ENCODE data around the gene CLEC16A.

Gene CLEC16A

DNA sequence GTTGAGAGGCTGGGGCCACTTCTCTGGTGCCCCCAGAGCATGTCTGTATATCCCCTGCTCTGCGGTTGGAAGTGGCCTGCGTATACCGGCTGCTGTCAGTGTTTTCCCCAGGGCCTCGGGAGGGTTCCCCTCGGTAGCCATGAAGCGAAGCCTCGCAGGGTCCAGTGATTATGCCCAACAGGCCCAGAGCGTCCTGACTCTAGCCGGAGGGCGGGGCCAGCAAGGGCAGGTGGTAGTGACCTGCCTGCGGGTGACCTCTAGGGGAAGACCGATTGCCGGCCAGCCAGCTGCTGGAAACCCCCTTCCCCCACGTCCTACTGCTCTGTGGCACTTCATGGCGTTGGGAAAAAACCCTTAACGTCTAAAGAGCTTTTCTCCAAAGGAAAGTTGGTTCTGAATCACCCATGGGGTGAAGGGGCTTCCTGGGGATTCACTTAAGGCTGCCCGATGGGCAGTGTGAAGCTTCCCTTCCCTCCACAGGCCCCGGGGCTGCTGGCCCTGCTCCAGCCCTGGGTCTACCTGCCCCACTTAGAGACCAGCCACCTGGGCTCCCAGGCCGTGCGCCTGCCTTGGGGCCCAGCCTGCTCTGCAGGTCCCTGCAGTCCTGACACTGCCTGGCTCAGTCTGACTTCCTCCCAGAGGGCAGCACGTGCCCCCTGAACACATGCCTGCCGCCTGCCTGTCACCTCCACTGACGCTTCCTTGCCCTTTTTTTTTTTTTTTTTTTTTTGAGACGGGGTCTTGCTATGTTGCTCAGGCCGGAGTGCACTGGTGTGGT lies 238.9 kb downstream of the CLEC16A start:
- DNase-seq (no peak), ATAC-seq (ENCODE audit: insufficient read depth, low read depth) (peak; percentile 41; the same call in 1 of the 3 replicates)
- Histone ChIP-seq H3K36me3 (ENCODE audit: insufficient read depth, low read length) (peaks cover 36% of the 10 kb centered on the region), H3K9ac (ENCODE audit: low read depth, low read length) (no peak overlapping the region), H3K9me3 (ENCODE audit: insufficient read depth, low read length, severe bottlenecking) (no peaks in the 10 kb centered on the region), H3K4me1 (ENCODE audit: insufficient read depth, low read length) (peaks cover 20% of the 10 kb centered on the region), H4K20me1 (ENCODE audit: insufficient read depth, low read length) (no peaks in the 10 kb centered on the region), H3K27me3 (ENCODE audit: insufficient read depth, low read length, poor library complexity) (no peaks in the 10 kb centered on the region), H3K79me2 (ENCODE audit: insufficient read depth, low read length) (no peaks in the 10 kb centered on the region), H3K4me2 (ENCODE audit: insufficient read depth, low read length) (no peak overlapping the region), H2AFZ (ENCODE audit: low read depth, low read length) (no peak overlapping the region), H3K4me3 (ENCODE audit: low read depth in 1 of 2, low read length in 2 of 2) (no peak overlapping the region), H3K27ac (ENCODE audit: low read length) (peak overlapping the region; percentile 51; the same call in 1 of the 2 replicates)
- no peak for TF ChIP-seq EZH2 (IDR thresholded peaks at IDR 0.05; ENCODE audit: borderline replicate concordance, low read depth, low read length, severe bottlenecking)
- TF ChIP-seq, protein P1, sequence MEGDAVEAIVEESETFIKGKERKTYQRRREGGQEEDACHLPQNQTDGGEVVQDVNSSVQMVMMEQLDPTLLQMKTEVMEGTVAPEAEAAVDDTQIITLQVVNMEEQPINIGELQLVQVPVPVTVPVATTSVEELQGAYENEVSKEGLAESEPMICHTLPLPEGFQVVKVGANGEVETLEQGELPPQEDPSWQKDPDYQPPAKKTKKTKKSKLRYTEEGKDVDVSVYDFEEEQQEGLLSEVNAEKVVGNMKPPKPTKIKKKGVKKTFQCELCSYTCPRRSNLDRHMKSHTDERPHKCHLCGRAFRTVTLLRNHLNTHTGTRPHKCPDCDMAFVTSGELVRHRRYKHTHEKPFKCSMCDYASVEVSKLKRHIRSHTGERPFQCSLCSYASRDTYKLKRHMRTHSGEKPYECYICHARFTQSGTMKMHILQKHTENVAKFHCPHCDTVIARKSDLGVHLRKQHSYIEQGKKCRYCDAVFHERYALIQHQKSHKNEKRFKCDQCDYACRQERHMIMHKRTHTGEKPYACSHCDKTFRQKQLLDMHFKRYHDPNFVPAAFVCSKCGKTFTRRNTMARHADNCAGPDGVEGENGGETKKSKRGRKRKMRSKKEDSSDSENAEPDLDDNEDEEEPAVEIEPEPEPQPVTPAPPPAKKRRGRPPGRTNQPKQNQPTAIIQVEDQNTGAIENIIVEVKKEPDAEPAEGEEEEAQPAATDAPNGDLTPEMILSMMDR (IDR thresholded peaks at IDR 0.05; ENCODE audit: borderline replicate concordance, extremely low read depth, low read length, poor library complexity, severe bottlenecking) = no peak

- Histone ChIP-seq H3K4me1 (ENCODE audit: insufficient read depth, low read length) (peaks cover 20% of the 10 kb centered on the region), H4K20me1 (ENCODE audit: insufficient read depth, low read length) (no peaks in the 10 kb centered on the region), H2AFZ (ENCODE audit: low read depth, low read length) (no peak overlapping the region), H3K79me2 (ENCODE audit: insufficient read depth, low read length) (no peaks in the 10 kb centered on the region), H3K9me3 (ENCODE audit: insufficient read depth, low read length, severe bottlenecking) (no peaks in the 10 kb centered on the region), H3K4me2 (ENCODE audit: insufficient read depth, low read length) (no peak overlapping the region), H3K27ac (ENCODE audit: low read length) (0 out of 2 replicates have a peak overlapping the region, but pooled peaks have one; percentile 51), H3K27me3 (ENCODE audit: insufficient read depth, low read length, poor library complexity) (no peaks in the 10 kb centered on the region), H3K9ac (ENCODE audit: low read depth, low read length) (no peak overlapping the region), H3K36me3 (ENCODE audit: insufficient read depth, low read length) (peaks cover 29% of the 10 kb centered on the region), H3K4me3 (ENCODE audit: low read depth in 1 of 2, low read length in 2 of 2) (no peak overlapping the region)
- TF ChIP-seq, protein P1 (IDR thresholded peaks at IDR 0.05; ENCODE audit: borderline replicate concordance, extremely low read depth, low read length, poor library complexity, severe bottlenecking) = no peak
- TF ChIP-seq EZH2 (IDR thresholded peaks at IDR 0.05; ENCODE audit: borderline replicate concordance, low read depth, low read length, severe bottlenecking) = no peak
- DNase-seq (no peak), ATAC-seq (ENCODE audit: insufficient read depth, low read depth) (no peak)
Observed at GRCh38 chr16:11183951-11184350, 239.6 kb downstream of the CLEC16A start.

DNA sequence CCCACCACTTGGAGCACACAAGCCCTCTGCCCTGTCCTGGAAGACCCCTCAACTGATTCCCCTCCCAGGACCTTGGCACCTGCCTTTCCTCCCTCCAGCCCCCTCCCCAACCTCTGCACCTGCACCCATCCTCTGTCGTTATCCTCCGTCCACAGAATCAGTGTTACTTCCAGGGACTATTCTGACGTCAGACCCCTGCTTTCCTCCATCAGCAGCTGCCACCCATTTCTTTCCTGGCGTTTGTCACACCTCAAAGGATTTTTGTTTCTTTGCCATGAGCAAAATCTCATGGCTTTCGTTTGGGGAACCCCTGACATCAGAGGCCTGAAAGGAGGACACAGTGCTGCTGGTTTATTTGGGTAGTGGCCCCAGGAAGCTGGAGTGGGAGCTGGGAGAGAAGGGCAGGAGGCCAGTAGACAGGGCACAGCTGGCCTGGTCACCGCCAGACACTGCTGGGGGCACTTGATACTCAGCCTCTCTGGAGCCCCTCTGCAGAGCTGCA lies 243.2 kb downstream of the CLEC16A start:
- Histone ChIP-seq H3K4me3 (ENCODE audit: low read depth in 1 of 2, low read length in 2 of 2) (no peak overlapping the region), H3K27me3 (ENCODE audit: insufficient read depth, low read length, poor library complexity) (no peaks in the 10 kb centered on the region), H3K79me2 (ENCODE audit: insufficient read depth, low read length) (no peaks in the 10 kb centered on the region), H2AFZ (ENCODE audit: low read depth, low read length) (no peak overlapping the region), H3K9ac (ENCODE audit: low read depth, low read length) (no peak overlapping the region), H3K36me3 (ENCODE audit: insufficient read depth, low read length) (peaks cover 2% of the 10 kb centered on the region; the same call in 1 of the 2 replicates), H3K4me1 (ENCODE audit: insufficient read depth, low read length) (peaks cover under 1% of the 10 kb centered on the region), H3K4me2 (ENCODE audit: insufficient read depth, low read length) (no peak overlapping the region), H3K27ac (ENCODE audit: low read length) (peak overlapping the region; percentile 42), H4K20me1 (ENCODE audit: insufficient read depth, low read length) (no peaks in the 10 kb centered on the region), H3K9me3 (ENCODE audit: insufficient read depth, low read length, severe bottlenecking) (no peaks in the 10 kb centered on the region)
- TF ChIP-seq, protein P1 (IDR thresholded peaks at IDR 0.05; ENCODE audit: borderline replicate concordance, extremely low read depth, low read length, poor library complexity, severe bottlenecking) = no peak
- TF ChIP-seq EZH2 (IDR thresholded peaks at IDR 0.05; ENCODE audit: borderline replicate concordance, low read depth, low read length, severe bottlenecking) = no peak
- no peak for DNase-seq
- ATAC-seq (ENCODE audit: insufficient read depth, low read depth) = no peak
